OCI-LY3 (cell line): Measurements from ENCODE around the gene ARHGEF39.

ENCODE experiments used
- H2AFZ ChIP-seq: fragments of 200-600, 300-600 bp; shearing (Covaris generic); 2 replicates; pipeline ENCODE4 v1.6.0; 2014; ENCODE audit warnings: antibody characterized with exemption, low read depth, low read length
- H3K27ac ChIP-seq: fragments of 200-600, 300-600 bp; sonication (generic); 2 replicates; pipeline ENCODE4 v1.5.1; 2014; ENCODE audit warnings: mild to moderate bottlenecking, low read length, moderate library complexity, mixed read lengths
- H3K27me3 ChIP-seq: fragments of 200-600, 300-600 bp; sonication (generic); 2 replicates; pipeline ENCODE4 v1.6.1; 2014; ENCODE audit warnings: low read depth, low read length, mixed read lengths
- H3K36me3 ChIP-seq: fragments of 200-600, 300-600 bp; sonication (generic); replicated peaks from 2 replicates; pipeline ENCODE3; 2014; ENCODE audit warnings: low read depth, low read length, mixed read lengths
- H3K4me1 ChIP-seq: fragments of 300-600, 200-600 bp; sonication (generic); 2 replicates; pipeline ENCODE4 v1.6.1; 2014; ENCODE audit warnings: low read length, mixed read lengths
- H3K4me2 ChIP-seq: fragments of 200-600, 300-600 bp; sonication (generic); 2 replicates; pipeline ENCODE4 v1.6.1; 2014; ENCODE audit warnings: low read length, mixed read lengths
- H3K4me3 ChIP-seq: fragments of 300-600, 200-600 bp; sonication (generic); 2 replicates; pipeline ENCODE4 v1.5.1; 2014; ENCODE audit warnings: antibody characterized with exemption, mild to moderate bottlenecking, low read length, moderate library complexity
- H3K79me2 ChIP-seq: fragments of 300-600, 200-600 bp; shearing (Covaris generic); 2 replicates; pipeline ENCODE4 v1.6.1; 2014; ENCODE audit warnings: mild to moderate bottlenecking, low read length, mixed read lengths
- H3K9ac ChIP-seq: fragments of 300-600, 200-600 bp; shearing (Covaris generic); 2 replicates; pipeline ENCODE4 v1.6.0; 2014; ENCODE audit warnings: mild to moderate bottlenecking, low read length, moderate library complexity
- H3K9me3 ChIP-seq: fragments of 200-600, 300-600 bp; shearing (Covaris generic); 2 replicates; pipeline ENCODE4 v1.6.1; 2014; ENCODE audit warnings: low read length, mixed read lengths; ENCODE audit not compliant: insufficient read depth
- H4K20me1 ChIP-seq: fragments of 200-600, 300-600 bp; sonication (generic); 2 replicates; pipeline ENCODE4 v1.6.1; 2016; ENCODE audit warnings: low read length, mixed read lengths; ENCODE audit not compliant: insufficient read depth
- CTCF ChIP-seq: fragments of 200-600, 300-600 bp; sonication (generic); IDR thresholded peaks from 2 replicates; pipeline ENCODE4 v1.5.1; 2014; ENCODE audit warnings: antibody characterized with exemption, low read length, low read depth
- EZH2phosphoT487 ChIP-seq: fragments of 200-600 bp; shearing (Covaris generic); IDR thresholded peaks from 2 replicates; pipeline ENCODE4 v1.6.1; 2018; ENCODE audit warnings: antibody characterized with exemption, mixed run types, low read depth

The ARHGEF39 gene

GRCh38 chr9:35679766-35680330 is 14.9 kb upstream of the ARHGEF39 start:
- Histone ChIP-seq H3K4me2 (no peak overlapping the region), H3K79me2 (no peaks in the 10 kb centered on the region), H3K36me3 (no peaks in the 10 kb centered on the region), H3K4me3 (no peak overlapping the region), H3K27me3 (no peaks in the 10 kb centered on the region), H4K20me1 (no peaks in the 10 kb centered on the region), H2AFZ (no peak overlapping the region), H3K27ac (no peak overlapping the region), H3K4me1 (peaks cover 12% of the 10 kb centered on the region), H3K9ac (no peak overlapping the region), H3K9me3 (no peaks in the 10 kb centered on the region)
- TF ChIP-seq EZH2phosphoT487: no peak
- no peak for TF ChIP-seq CTCF

DNA sequence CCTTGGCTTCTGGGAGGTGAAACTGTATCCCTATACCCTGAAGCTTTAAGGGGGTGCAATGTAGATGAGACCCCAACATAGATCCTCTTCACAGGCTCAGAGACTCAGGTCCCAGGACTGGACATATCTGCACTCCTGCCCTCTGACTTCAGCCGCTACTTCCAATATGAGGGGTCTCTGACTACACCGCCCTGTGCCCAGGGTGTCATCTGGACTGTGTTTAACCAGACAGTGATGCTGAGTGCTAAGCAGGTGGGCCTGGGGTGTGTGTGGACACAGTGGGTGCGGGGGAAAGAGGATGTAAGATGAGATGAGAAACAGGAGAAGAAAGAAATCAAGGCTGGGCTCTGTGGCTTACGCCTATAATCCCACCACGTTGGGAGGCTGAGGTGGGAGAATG is 14.1 kb upstream of the ARHGEF39 start:
- no peaks in the 10 kb centered on the region for H3K36me3 ChIP-seq
- no peaks in the 10 kb centered on the region for H3K79me2 ChIP-seq
- peaks cover 7% of the 10 kb centered on the region for H3K27me3 ChIP-seq
- no peak overlapping the region for H3K9ac ChIP-seq
- no peak overlapping the region for H3K4me3 ChIP-seq
- H3K27ac ChIP-seq: no peak overlapping the region
- TF ChIP-seq CTCF (no peak), EZH2phosphoT487 (no peak)
- no peaks in the 10 kb centered on the region for H4K20me1 ChIP-seq
- peaks cover 12% of the 10 kb centered on the region for H3K4me1 ChIP-seq
- no peak overlapping the region for H3K4me2 ChIP-seq
- H3K9me3 ChIP-seq: no peaks in the 10 kb centered on the region
- H2AFZ ChIP-seq: no peak overlapping the region

DNA sequence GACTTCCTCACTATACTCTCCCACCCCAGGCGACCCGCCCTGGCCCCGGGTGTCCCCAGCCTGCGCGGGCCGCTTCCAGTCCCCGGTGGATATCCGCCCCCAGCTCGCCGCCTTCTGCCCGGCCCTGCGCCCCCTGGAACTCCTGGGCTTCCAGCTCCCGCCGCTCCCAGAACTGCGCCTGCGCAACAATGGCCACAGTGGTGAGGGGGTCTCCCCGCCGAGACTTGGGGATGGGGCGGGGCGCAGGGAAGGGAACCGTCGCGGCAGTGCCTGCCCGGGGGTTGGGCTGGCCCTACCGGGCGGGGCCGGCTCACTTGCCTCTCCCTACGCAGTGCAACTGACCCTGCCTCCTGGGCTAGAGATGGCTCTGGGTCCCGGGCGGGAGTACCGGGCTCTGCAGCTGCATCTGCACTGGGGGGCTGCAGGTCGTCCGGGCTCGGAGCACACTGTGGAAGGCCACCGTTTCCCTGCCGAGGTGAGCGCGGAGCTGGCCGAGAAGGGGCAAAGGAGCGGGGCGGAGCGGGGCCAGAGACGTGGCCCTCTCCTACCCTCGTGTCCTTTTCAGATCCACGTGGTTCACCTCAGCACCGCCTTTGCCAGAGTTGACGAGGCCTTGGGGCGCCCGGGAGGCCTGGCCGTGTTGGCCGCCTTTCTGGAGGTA is 10.9 kb upstream of the ARHGEF39 start:
- H3K36me3 ChIP-seq: no peaks in the 10 kb centered on the region
- H3K9me3 ChIP-seq: no peaks in the 10 kb centered on the region
- peak overlapping the region; percentile 50 for H3K4me2 ChIP-seq
- peak overlapping the region; percentile 46; the same call in 1 of the 2 replicates for H2AFZ ChIP-seq
- H3K27ac ChIP-seq: no peak overlapping the region
- TF ChIP-seq EZH2phosphoT487: no peak
- no peak for TF ChIP-seq CTCF
- peaks cover 15% of the 10 kb centered on the region for H3K4me1 ChIP-seq
- peak overlapping the region; percentile 41; the same call in 1 of the 2 replicates for H3K9ac ChIP-seq
- H4K20me1 ChIP-seq: no peaks in the 10 kb centered on the region
- no peaks in the 10 kb centered on the region for H3K79me2 ChIP-seq
- H3K4me3 ChIP-seq: peak overlapping the region; percentile 63
- H3K27me3 ChIP-seq: peaks cover 10% of the 10 kb centered on the region

- H3K27me3 ChIP-seq: peaks cover 10% of the 10 kb centered on the region
- TF ChIP-seq EZH2phosphoT487: no peak
- TF ChIP-seq CTCF: no peak
- H3K9ac ChIP-seq: peak overlapping the region; percentile 41; the same call in 1 of the 2 replicates
- H3K4me1 ChIP-seq: peaks cover 9% of the 10 kb centered on the region
- H3K36me3 ChIP-seq: no peaks in the 10 kb centered on the region
- no peaks in the 10 kb centered on the region for H4K20me1 ChIP-seq
- H3K27ac ChIP-seq: no peak overlapping the region
- H3K4me2 ChIP-seq: peak overlapping the region; percentile 50
- peak overlapping the region; percentile 63 for H3K4me3 ChIP-seq
- H2AFZ ChIP-seq: peak overlapping the region; percentile 46; the same call in 1 of the 2 replicates
- H3K9me3 ChIP-seq: no peaks in the 10 kb centered on the region
- H3K79me2 ChIP-seq: no peaks in the 10 kb centered on the region
These were observed 10.2 kb upstream of the ARHGEF39 start for GRCh38 chr9:35675204-35675603.
